ENCODE data around the gene SLC16A14. TPM values are rescaled to one million over a fixed set of nuclear protein-coding genes. Genes with fewer than 3 reads are reported as not detected.

SLC16A14 gene
- total RNA-seq, 1 donor = 3.5 TPM

DNA sequence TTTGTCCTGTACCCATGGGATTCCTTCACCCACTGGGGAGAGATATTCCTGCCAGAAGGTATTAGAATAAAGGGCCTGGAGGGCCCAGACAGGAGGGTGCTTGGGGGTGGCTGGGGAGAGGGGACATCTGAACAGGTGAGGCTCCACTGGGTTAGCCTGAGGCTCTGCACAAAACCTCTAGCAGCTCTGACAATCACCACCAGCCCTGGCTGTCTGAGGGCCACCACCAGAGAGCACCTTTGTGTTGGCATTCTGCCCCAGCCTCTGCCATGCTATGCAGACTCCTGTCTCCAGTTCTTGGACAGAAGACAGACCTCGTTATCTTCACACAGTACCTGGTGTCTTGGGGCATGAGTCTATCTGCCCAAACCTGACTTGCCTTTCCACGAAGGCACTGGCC, 25.3 kb downstream of the SLC16A14 start:
- H3K4me3 ChIP-seq (ENCODE audit: low read depth, low read length) = no peak overlapping the region
- no peak for DNase-seq (ENCODE audit: low read depth)
- TF ChIP-seq, protein P1, sequence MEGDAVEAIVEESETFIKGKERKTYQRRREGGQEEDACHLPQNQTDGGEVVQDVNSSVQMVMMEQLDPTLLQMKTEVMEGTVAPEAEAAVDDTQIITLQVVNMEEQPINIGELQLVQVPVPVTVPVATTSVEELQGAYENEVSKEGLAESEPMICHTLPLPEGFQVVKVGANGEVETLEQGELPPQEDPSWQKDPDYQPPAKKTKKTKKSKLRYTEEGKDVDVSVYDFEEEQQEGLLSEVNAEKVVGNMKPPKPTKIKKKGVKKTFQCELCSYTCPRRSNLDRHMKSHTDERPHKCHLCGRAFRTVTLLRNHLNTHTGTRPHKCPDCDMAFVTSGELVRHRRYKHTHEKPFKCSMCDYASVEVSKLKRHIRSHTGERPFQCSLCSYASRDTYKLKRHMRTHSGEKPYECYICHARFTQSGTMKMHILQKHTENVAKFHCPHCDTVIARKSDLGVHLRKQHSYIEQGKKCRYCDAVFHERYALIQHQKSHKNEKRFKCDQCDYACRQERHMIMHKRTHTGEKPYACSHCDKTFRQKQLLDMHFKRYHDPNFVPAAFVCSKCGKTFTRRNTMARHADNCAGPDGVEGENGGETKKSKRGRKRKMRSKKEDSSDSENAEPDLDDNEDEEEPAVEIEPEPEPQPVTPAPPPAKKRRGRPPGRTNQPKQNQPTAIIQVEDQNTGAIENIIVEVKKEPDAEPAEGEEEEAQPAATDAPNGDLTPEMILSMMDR (IDR thresholded peaks at IDR 0.05; ENCODE audit: insufficient read depth, low read depth, low read length) = no peak

- TF ChIP-seq, protein P1 (IDR thresholded peaks at IDR 0.05; ENCODE audit: insufficient read depth, low read depth, low read length) = no peak
- H3K4me3 ChIP-seq (ENCODE audit: low read depth, low read length) = no peak overlapping the region
- DNase-seq (ENCODE audit: low read depth) = no peak
These were observed 25.7 kb downstream of the SLC16A14 start for GRCh38 chr2:230043025-230043424.

GRCh38 chr2:230042195-230042594, 26.5 kb downstream of the SLC16A14 start:
- TF ChIP-seq, protein P1 (IDR thresholded peaks at IDR 0.05; ENCODE audit: insufficient read depth, low read depth, low read length) = no peak
- H3K4me3 ChIP-seq (ENCODE audit: low read depth, low read length) = no peak overlapping the region
- no peak for DNase-seq (ENCODE audit: low read depth)

GRCh38 chr2:230023313-230023712, 45.4 kb downstream of the SLC16A14 start:
- no peak overlapping the region for H3K4me3 ChIP-seq (ENCODE audit: low read depth, low read length)
- TF ChIP-seq, protein P1 (IDR thresholded peaks at IDR 0.05; ENCODE audit: insufficient read depth, low read depth, low read length) = no peak
- DNase-seq (ENCODE audit: low read depth) = no peak

- no peak for DNase-seq (ENCODE audit: low read depth)
- H3K4me3 ChIP-seq (ENCODE audit: low read depth, low read length) = no peak overlapping the region
- TF ChIP-seq, protein P1 (IDR thresholded peaks at IDR 0.05; ENCODE audit: insufficient read depth, low read depth, low read length) = no peak
These were observed 49.0 kb downstream of the SLC16A14 start for GRCh38 chr2:230019742-230020141.

- DNase-seq (ENCODE audit: low read depth) = peak; percentile 91
- TF ChIP-seq, protein P1 (IDR thresholded peaks at IDR 0.05; ENCODE audit: insufficient read depth, low read depth, low read length) = no peak
- no peak overlapping the region for H3K4me3 ChIP-seq (ENCODE audit: low read depth, low read length)
These were observed 50.6 kb downstream of the SLC16A14 start for GRCh38 chr2:230018153-230018552.

GRCh38 chr2:230016844-230017243, 51.9 kb downstream of the SLC16A14 start:
- no peak overlapping the region for H3K4me3 ChIP-seq (ENCODE audit: low read depth, low read length)
- DNase-seq (ENCODE audit: low read depth) = no peak
- TF ChIP-seq, protein P1 (IDR thresholded peaks at IDR 0.05; ENCODE audit: insufficient read depth, low read depth, low read length) = no peak

Measured in fibroblast of villous mesenchyme (primary cell).